Endodermal cell (in vitro differentiated cells): Measurements from ENCODE around the gene DHX40. TPM values are rescaled to one million over a fixed set of nuclear protein-coding genes. Genes with fewer than 3 reads are reported as not detected.

ENCODE experiments used
- DNase-seq: peaks from one replicate; pipeline ENCODE4 v3.0.0-alpha.2; 2017
- H3K27ac ChIP-seq: 2 replicates; pipeline ENCODE4 v1.5.1; 2013; ENCODE audit warnings: mild to moderate bottlenecking, low read depth, low read length, moderate library complexity
- H3K27me3 ChIP-seq: 2 replicates; pipeline ENCODE4 v1.6.1; 2013; ENCODE audit warnings: mild to moderate bottlenecking, low read length, moderate library complexity; ENCODE audit not compliant: insufficient read depth, control insufficient read depth, poor library complexity, severe bottlenecking
- H3K36me3 ChIP-seq: 2 replicates; pipeline ENCODE4 v1.7.0; 2013; ENCODE audit warnings: mild to moderate bottlenecking, low read length, moderate library complexity; ENCODE audit not compliant: control insufficient read depth, insufficient read depth
- H3K4me1 ChIP-seq: one replicate; pipeline ENCODE4 v1.7.0; 2013; ENCODE audit warnings: low read length; ENCODE audit not compliant: control insufficient read depth, insufficient read depth
- H3K4me3 ChIP-seq: 2 replicates; pipeline ENCODE4 v1.5.1; 2013; ENCODE audit warnings: mild to moderate bottlenecking, low read length, moderate library complexity
- H3K9ac ChIP-seq: 2 replicates; pipeline ENCODE4 v1.6.1; 2013; ENCODE audit warnings: mild to moderate bottlenecking, low read length, moderate library complexity; ENCODE audit not compliant: poor library complexity, severe bottlenecking; ENCODE audit errors: extremely low read depth
- H3K9me3 ChIP-seq: 2 replicates; pipeline ENCODE4 v1.6.1; 2013; ENCODE audit warnings: mild to moderate bottlenecking, low read length, moderate library complexity; ENCODE audit not compliant: control insufficient read depth
- H3K27ac Mint-ChIP-seq: 2 replicates; pipeline ENCODE4 v1.8.0; 2020; ENCODE audit warnings: mixed read lengths
- H3K27me3 Mint-ChIP-seq: 2 replicates; pipeline ENCODE4 v1.8.0; 2021; ENCODE audit warnings: mild to moderate bottlenecking, mixed read lengths; ENCODE audit not compliant: insufficient read depth
- H3K36me3 Mint-ChIP-seq: 2 replicates; pipeline ENCODE4 v1.8.0; 2020; ENCODE audit warnings: low read depth, mixed read lengths
- H3K4me1 Mint-ChIP-seq: 2 replicates; pipeline ENCODE4 v1.8.0; 2020; ENCODE audit warnings: mixed read lengths
- H3K4me3 Mint-ChIP-seq: 2 replicates; pipeline ENCODE4 v1.8.0; 2020; ENCODE audit warnings: mild to moderate bottlenecking, moderate library complexity, mixed read lengths
- H3K9me3 Mint-ChIP-seq: 2 replicates; pipeline ENCODE4 v1.8.0; 2020; ENCODE audit warnings: mild to moderate bottlenecking, mixed read lengths
- CTCF ChIP-seq: fragments of 200-600 bp; sonication (generic); conservative IDR thresholded peaks from 2 replicates; pipeline ENCODE4 v1.5.0; 2021; ENCODE audit warnings: antibody characterized with exemption, mild to moderate bottlenecking
- WGBS, 2 experiments: methylation state at CpG; one replicate each; pipeline versions ENCODE4 v1.1.5 to v1.1.7; 2013; ENCODE audit warnings: missing lambda C conversion rate in 2 of 2, mixed read lengths in 1 of 2; ENCODE audit not compliant: insufficient coverage in 1 of 2, insufficient read length in 1 of 2; 5-methylcytosine and 5-hydroxymethylcytosine counted together
- total RNA-seq, 2 donors: library from RNA; stranded (reverse); fragmentation: NEBNext Ultra II Directional in 1 of 2; extraction: Animal tissue kit (Norgen Biotek cat#: 25700) in 1 of 2; gene quantifications; 2 replicates in 1 of 2; 3 replicates in 1 of 2; pipeline ENCODE4 v1.2.1, GENCODE V29; 2021

The DHX40 gene
- total RNA-seq, 2 donors from 2014 or later, result 32.7 to 36.2 TPM

- peaks cover 27% of the 10 kb centered on the region for H3K36me3 ChIP-seq
- DNase-seq, result no peak
- Mint-ChIP-seq H3K4me1 (peaks cover 34% of the 10 kb centered on the region), H3K9me3 (no peaks in the 10 kb centered on the region), H3K27ac (no peak overlapping the region), H3K36me3 (peaks cover 5% of the 10 kb centered on the region), H3K27me3 (no peaks in the 10 kb centered on the region), H3K4me3 (no peak overlapping the region)
- no peak overlapping the region for H3K27ac ChIP-seq
- no peak overlapping the region for H3K4me3 ChIP-seq
- no peaks in the 10 kb centered on the region for H3K4me1 ChIP-seq
- H3K9me3 ChIP-seq, result no peaks in the 10 kb centered on the region
- no peak for TF ChIP-seq CTCF
- WGBS, 2 experiments, result no CpG with 5 or more reads among the region's 1 CpG
- H3K27me3 ChIP-seq, result no peaks in the 10 kb centered on the region
- no peak overlapping the region for H3K9ac ChIP-seq
Observed at GRCh38 chr17:59637611-59638310, 72.4 kb downstream of the DHX40 start.

- Histone ChIP-seq H3K27me3 (no peaks in the 10 kb centered on the region), H3K4me3 (no peak overlapping the region), H3K9ac (no peak overlapping the region), H3K36me3 (peaks cover 24% of the 10 kb centered on the region), H3K9me3 (no peaks in the 10 kb centered on the region), H3K4me1 (no peaks in the 10 kb centered on the region), H3K27ac (no peak overlapping the region)
- H3K4me1 Mint-ChIP-seq, result peaks cover 35% of the 10 kb centered on the region
- H3K36me3 Mint-ChIP-seq, result peaks cover 5% of the 10 kb centered on the region
- DNase-seq, result peak; percentile 50
- 90 to 94% methylated on average over 5 to 10 of the region's 10 CpGs for WGBS, 2 experiments
- no peak overlapping the region for H3K27ac Mint-ChIP-seq
- TF ChIP-seq CTCF, result no peak
- H3K9me3 Mint-ChIP-seq, result no peaks in the 10 kb centered on the region
- H3K27me3 Mint-ChIP-seq, result no peaks in the 10 kb centered on the region
- no peak overlapping the region for H3K4me3 Mint-ChIP-seq
Observed at GRCh38 chr17:59638553-59638952, 73.1 kb downstream of the DHX40 start.

GRCh38 chr17:59641799-59642484 lies 76.5 kb downstream of the DHX40 start:
- no peak overlapping the region for H3K27ac ChIP-seq
- no peak overlapping the region for H3K27ac Mint-ChIP-seq

More at GRCh38 chr17:59641799-59642484, 76.5 kb downstream of the DHX40 start:
- Histone ChIP-seq H3K9me3 (no peaks in the 10 kb centered on the region), H3K4me3 (no peak overlapping the region), H3K27me3 (no peaks in the 10 kb centered on the region), H3K9ac (no peak overlapping the region), H3K36me3 (peaks cover 37% of the 10 kb centered on the region), H3K4me1 (peaks cover 2% of the 10 kb centered on the region)
- DNase-seq, result no peak
- Mint-ChIP-seq H3K4me1 (peaks cover 42% of the 10 kb centered on the region), H3K27me3 (no peaks in the 10 kb centered on the region), H3K9me3 (no peaks in the 10 kb centered on the region), H3K36me3 (peaks cover 12% of the 10 kb centered on the region), H3K4me3 (no peak overlapping the region)
- TF ChIP-seq CTCF, result no peak
- 80 to 92% methylated on average over 2 of the region's 2 CpGs for WGBS, 2 experiments
